Stimulated activated CD8-positive, alpha-beta memory T cell treated with anti-CD3 and anti-CD28 coated beads, Interleukin-7, amount 100 ng/mL, for 4 hours (primary cell): Measurements from ENCODE around the gene PLEKHA7.

Experiments used
- DNase-seq, 2 donors: peaks; one replicate each; pipeline ENCODE4 v3.0.0-alpha.2; 2020; ENCODE audit warnings: low read depth in 2 of 2

Gene PLEKHA7

GRCh38 chr11:16809886-16810668 is 204.1 kb downstream of the PLEKHA7 start:
- DNase-seq, result no peak

GRCh38 chr11:16807306-16807705 is 206.9 kb downstream of the PLEKHA7 start:
- no peak for DNase-seq

GRCh38 chr11:16806791-16807190 is 207.4 kb downstream of the PLEKHA7 start:
- no peak for DNase-seq

- no peak for DNase-seq
Observed at GRCh38 chr11:16805938-16806337, 208.3 kb downstream of the PLEKHA7 start.

- no peak for DNase-seq
Observed at GRCh38 chr11:16804104-16804947, 209.9 kb downstream of the PLEKHA7 start.

- DNase-seq, result no peak
Observed at GRCh38 chr11:16801288-16801980, 212.8 kb downstream of the PLEKHA7 start.

GRCh38 chr11:16800382-16800781 is 213.8 kb downstream of the PLEKHA7 start:
- DNase-seq, result no peak

- no peak for DNase-seq
Observed at GRCh38 chr11:16799890-16800289, 214.3 kb downstream of the PLEKHA7 start.

GRCh38 chr11:16799221-16799620 is 215.0 kb downstream of the PLEKHA7 start:
- no peak for DNase-seq

- no peak for DNase-seq
Observed at GRCh38 chr11:16797776-16798175, 216.4 kb downstream of the PLEKHA7 start.

- DNase-seq, result no peak
Observed at GRCh38 chr11:16796311-16796710, 217.9 kb downstream of the PLEKHA7 start.

- no peak for DNase-seq
Observed at GRCh38 chr11:16795146-16795545, 219.1 kb downstream of the PLEKHA7 start.

GRCh38 chr11:16794047-16794818 is 220.0 kb downstream of the PLEKHA7 start:
- DNase-seq, result no peak

- DNase-seq, result no peak
Observed at GRCh38 chr11:16793511-16793910, 220.7 kb downstream of the PLEKHA7 start.

GRCh38 chr11:16793009-16793408 is 221.2 kb downstream of the PLEKHA7 start:
- no peak for DNase-seq

- no peak for DNase-seq
Observed at GRCh38 chr11:16792426-16792825, 221.8 kb downstream of the PLEKHA7 start.

GRCh38 chr11:16791191-16791961 is 222.8 kb downstream of the PLEKHA7 start:
- no peak for DNase-seq

GRCh38 chr11:16790486-16791190 is 223.6 kb downstream of the PLEKHA7 start:
- DNase-seq, result no peak

- DNase-seq, result no peak
Observed at GRCh38 chr11:16789560-16790485, 224.4 kb downstream of the PLEKHA7 start.
